ENCODE results near the gene RAB4A.

DNA sequence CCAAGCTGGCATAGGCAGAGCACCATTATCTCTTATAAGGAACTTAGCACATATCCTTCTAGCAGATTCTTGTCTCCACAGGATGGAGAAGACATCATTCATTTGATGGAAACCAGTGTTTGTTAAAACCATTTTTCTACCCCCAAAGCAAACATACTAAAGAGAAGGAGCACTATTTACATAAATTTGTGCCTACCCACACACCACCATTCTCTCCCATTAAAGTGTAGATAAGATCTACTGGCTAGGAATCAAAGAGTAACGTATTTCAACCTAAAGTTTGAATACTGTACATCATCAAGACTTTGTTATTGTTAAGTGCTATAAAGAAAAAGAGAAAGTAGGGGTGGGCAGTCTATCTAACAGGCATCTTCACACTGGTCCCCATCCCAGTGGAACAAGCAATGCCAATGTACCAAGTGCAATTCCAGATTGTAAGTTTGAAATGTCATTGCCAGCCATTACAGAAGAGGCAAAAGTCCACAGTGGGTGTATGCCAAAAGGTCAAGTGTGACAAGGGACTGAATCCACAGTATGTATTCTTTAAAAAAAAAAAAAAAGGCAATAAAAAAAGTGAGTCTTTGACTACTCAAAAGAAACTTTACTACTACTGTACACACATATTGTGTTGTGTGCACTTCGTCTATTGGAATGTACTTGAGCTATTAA lies 53.1 kb downstream of the RAB4A start:
- TF ChIP-seq, protein P1, sequence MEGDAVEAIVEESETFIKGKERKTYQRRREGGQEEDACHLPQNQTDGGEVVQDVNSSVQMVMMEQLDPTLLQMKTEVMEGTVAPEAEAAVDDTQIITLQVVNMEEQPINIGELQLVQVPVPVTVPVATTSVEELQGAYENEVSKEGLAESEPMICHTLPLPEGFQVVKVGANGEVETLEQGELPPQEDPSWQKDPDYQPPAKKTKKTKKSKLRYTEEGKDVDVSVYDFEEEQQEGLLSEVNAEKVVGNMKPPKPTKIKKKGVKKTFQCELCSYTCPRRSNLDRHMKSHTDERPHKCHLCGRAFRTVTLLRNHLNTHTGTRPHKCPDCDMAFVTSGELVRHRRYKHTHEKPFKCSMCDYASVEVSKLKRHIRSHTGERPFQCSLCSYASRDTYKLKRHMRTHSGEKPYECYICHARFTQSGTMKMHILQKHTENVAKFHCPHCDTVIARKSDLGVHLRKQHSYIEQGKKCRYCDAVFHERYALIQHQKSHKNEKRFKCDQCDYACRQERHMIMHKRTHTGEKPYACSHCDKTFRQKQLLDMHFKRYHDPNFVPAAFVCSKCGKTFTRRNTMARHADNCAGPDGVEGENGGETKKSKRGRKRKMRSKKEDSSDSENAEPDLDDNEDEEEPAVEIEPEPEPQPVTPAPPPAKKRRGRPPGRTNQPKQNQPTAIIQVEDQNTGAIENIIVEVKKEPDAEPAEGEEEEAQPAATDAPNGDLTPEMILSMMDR (IDR thresholded peaks at IDR 0.05) = no peak
- TF ChIP-seq POLR2A (IDR thresholded peaks at IDR 0.05) = no peak

All from Peyer's patch (tissue), 4 donors.